GM19328 (cell line): ENCODE results near the gene SFMBT1.

Experiments
- ATAC-seq: cut with Tn5 transposase; IDR thresholded peaks from one replicate; pipeline ENCODE4 v1.9.1; 2021; ENCODE audit warnings: mild to moderate bottlenecking, moderate library complexity; ENCODE audit not compliant: unreplicated experiment

SFMBT1 gene

DNA sequence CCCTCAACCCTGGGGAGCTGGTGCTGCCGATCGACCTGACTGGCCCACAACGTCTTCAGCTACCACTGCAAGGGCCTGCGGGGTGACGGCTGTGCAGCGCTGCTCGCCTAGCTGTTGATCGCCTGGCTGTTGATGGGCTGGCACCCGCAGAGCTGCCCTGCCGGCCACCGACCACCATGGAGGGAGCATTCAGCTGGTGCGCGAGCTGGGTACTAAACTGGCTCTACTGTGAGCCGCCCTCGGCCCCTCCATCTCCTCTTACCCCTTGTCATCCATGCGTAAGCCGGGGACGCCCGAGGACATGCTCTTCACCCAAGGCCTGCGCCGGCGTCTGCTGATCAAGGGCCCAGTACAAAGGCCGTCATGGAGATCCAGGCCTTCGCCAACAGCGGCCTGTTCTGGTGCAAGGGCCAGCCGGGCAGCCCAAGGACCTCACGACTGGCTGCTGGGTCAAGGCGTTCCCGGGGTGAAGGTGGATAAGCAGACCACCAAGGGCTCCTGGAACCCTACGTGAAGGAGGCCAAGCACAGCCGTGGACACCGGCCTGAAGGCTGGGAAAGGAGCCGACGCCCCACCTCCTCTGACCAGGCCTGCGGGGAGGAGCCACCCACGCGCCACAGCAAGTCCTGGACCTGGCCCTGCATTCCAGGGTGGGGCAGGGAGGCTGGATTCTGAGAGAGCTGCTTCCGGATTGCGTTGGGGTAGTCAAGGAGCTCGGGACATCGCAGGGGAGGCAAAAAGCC is 46.9 kb downstream of the SFMBT1 start:
- ATAC-seq = no peak

DNA sequence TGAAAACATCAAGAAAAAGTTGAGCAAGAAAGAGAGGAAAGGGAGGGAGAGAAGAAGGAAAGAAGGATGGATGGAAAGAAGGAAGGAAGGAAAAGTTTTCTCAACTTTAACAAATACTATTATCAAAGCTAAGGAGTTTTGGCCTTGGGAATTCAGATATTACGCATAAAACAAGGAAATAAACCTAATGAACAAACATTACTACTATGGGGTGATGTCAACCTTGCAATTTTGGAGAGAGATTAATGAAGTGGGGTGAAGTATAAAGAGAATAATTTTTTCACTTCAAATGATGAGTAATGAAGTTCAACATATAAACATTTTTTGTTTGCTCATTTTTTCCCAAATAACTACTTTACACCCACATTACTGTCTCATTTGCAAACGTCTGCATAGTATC is 55.2 kb downstream of the SFMBT1 start:
- no peak for ATAC-seq

DNA sequence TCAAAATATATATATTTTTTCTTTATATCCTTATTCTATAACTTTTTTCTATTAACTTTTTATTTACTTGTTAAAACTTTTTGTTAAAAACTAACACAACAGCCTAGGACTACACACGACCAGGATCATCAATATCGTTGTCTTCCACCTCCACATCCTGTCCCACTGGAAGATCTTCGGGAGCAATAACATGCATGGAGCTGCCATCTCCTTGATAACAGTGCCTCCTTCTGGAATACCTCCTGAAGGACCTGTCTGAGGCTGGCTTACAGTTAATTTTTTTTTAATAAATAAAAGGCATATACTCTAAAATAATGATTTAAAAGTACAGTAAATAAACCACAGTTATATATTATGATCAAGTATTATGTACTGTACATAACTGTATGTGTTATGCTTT is 58.9 kb downstream of the SFMBT1 start:
- ATAC-seq = no peak

DNA sequence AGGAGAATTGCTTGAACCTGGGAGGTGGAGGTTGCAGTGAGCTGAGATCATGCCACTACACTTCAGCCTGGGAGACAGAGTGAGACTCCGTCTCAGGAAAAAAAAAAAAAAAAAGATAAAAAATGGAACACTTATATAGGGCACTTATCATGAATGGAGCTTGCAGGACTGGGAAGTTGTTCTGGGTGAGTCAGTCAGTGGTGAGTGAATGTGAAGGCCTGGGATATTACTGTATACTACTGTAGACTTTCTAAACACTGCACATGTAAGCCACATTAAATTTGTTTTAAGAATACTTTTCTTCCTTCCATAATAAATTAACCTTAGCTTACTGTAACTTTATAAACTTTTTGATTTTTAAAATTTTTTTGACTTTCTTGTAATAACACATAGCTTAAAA is 59.8 kb downstream of the SFMBT1 start:
- ATAC-seq = no peak

DNA sequence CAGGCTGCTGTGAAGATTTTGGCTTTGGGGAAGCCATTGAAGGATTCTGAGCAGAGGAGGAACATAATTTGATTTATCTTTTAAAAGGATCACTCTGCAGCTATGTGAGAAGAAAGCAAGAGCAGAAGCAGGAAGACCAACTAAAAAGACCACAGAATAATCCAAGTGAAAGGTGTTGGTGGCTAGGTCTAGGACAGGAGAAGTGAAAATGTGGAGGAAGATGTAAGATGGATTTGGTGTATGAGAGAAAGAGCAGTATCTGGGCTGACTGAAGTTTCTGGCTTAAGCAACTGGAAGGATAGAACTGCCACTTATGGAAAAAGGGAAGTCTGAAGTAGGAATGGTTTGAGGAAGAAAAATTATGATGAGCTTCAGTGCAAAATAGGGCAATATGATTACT is 62.0 kb downstream of the SFMBT1 start:
- ATAC-seq = peak; percentile 21

DNA sequence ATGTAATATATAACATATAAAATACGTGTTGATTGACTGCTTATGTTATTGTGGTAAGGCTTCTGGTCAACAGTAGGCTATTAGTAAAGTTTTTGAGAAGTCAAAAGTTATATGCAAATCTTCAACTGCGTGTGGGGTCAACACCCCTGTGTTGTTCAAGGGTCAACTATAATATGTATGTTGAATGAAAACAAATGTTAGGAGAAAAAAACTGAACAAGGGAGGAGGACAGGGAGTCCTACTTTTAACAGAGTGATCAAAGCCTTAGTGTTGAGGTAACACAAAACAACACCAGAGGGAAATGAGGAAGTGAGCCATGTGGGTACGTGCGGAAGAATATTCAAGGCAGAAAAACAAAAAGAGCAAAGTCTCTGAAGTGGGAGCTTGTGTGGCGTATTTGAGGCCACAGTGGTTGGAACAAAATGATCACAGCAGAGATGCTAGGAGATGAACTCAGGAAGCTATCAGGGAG is 62.5 kb downstream of the SFMBT1 start:
- peak; percentile 72 for ATAC-seq

DNA sequence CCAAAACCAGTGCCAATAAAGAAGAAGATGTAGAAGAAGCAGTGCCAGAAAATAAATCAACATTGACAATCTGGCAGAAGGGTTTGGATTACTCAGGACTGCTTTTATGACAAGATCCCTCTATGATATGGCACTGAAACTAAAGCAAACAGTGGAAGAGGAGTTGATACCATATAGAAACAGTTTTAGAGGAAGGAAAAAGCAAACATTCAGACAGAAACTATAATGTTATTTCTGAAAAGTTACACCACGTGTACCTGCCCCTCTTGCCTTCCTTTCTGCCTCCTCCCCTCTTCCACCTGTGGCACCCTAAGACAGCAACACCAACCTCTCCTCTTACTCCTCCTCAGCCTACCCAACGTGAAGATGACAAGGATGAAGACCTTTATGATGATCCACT is 63.0 kb downstream of the SFMBT1 start:
- ATAC-seq = no peak

DNA sequence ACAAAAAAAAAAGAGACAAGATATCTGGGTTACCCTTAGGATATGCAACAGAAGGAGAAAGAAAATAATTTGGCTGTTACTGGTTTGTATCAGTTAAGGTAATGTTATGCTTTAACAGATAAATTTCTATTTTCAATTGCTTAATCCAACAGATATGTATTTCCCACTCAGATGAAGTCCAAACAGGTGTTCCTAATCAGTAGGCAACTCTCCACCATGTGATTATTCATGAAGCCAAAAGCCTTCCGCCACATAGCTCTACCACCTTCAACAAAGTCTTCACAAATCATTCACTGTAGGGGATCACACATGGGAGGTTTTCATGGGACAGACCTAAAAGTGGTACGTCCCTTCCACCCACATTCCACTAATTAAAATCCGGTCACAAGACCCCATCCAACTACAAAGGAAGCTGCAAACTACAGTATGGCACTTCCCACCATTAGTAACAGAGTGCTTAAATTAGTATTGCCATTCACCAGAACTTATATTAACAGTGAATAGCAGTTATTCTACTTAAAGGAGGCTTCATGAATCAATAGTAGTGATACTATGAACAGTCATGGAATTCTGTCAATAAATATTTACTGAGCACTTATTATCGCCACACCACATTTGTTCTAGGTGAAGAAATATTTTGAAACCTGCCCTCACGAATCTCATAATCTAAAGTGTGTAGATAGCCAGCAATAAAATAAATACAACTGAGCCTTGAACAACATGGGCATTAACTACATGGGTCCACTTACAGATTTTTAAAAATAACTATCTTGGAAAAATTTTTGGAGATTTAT is 66.5 kb downstream of the SFMBT1 start:
- no peak for ATAC-seq

DNA sequence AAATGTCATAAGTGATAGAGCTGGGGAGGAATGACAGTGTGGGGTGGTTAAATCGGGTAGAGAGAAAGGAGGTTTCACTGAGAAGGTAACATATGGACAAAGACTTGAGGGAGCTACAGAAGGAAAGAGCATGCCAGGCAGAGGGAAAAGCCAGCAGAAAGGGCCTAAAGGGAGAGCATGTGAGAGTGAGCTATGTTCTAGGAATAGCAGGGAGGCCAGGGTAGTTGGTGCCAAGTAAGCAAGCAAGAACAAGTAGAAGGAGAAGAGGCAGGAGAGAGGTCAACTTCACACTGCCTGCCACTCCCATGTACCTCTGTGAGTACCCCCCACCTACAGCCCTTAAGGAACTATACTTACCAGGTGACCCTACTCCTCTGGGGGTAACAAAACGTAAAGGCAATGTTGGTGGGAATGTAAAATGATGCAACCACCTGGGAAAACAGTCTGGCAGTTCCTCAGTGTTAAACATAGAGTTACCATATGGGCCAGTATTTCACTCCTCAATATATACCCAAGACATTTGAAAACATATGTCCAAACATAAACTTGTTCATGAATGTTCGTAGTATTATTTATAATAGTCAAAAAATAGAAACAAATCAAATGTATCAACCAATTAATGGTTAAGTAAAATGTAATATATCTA is 67.6 kb downstream of the SFMBT1 start:
- no peak for ATAC-seq

DNA sequence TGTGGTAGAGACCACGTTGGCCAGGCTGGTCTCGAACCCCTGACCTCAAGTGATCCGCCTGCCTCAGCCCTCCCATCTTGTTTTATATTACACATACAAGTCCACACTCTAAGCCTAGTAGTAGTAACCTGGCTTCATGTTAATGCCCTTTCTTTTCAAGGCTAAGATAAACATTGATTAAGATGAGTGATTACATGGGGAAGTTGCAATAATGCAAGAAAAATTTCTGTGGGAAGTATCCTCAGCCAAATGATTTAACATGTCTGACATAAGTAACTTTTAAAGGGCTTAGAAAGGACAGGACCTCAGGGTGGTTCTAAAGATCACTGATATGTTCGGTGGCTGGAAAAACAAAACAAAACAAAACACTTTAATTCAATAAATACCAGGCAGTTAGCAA is 72.1 kb downstream of the SFMBT1 start:
- no peak for ATAC-seq

DNA sequence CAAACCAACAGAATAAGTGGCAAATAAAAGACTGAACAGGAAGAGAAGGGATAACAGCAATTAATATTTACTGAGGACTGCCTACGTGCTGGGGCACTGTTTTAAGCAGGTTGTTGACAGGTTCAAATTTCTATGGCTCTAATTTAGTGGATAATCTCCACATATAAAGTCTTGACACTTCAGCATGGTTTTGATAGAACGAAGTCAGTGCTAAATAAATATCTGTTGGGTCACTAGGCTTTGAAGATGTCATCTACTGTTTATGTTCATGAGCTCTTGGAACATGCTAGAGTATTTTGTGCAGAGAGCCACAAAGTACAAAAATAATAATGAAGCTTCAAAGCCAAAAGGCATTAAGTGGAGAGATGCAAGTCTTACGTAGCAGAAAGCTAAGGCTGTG is 74.0 kb downstream of the SFMBT1 start:
- no peak for ATAC-seq

DNA sequence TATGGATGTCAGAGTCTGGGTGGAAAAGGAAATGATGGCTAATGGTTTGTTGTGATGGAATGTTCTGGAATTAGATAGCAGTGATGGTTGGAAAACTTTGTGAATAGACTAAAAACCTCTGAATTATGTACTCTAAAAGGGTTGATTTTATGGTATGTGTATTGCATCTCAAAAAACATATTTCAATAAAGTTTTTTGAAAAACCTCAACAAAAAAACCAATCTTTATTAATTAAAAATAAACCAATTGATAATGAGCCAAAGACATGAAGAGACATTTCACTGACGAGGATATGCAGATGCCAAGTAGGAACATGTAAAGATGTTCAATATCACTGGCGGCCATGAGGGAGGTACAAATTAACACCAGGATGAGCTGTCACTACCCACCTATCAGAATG is 78.5 kb downstream of the SFMBT1 start:
- ATAC-seq = no peak

DNA sequence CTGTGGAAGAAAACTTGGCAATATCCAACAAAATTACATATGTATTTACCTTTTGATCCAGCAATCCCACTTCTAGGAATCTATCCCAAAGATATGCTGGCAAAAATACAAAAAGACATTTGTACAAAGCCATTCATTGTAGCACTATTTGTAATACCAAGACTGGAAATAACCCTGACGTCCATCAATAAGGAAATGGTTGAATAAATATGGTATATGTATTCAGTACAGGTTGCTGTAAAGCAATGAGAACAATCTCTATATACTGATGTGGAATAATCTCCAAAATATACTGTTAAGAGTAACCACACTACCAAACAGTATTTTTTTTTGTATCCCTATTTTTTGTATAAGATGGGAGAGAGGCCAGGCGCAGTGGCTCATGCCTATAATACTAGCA is 83.7 kb downstream of the SFMBT1 start:
- ATAC-seq = no peak

DNA sequence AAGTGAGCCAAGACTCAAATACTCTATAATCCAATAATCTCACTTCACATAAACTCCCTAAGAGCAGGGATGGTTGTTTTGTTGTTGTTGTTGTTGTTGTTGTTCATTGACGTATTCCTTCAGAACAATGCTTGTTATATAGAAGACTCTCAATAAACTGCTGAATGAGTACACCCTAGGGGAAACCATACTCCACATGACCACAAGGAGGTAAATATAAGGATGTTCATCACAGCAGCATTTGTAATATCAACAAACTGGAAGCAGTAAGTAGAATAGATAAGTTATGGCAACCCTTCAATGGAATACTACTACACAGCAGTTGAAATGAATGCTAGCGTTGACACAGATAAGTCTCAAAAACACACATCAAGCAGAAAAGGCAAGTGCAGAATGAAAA is 86.1 kb downstream of the SFMBT1 start:
- ATAC-seq = no peak

DNA sequence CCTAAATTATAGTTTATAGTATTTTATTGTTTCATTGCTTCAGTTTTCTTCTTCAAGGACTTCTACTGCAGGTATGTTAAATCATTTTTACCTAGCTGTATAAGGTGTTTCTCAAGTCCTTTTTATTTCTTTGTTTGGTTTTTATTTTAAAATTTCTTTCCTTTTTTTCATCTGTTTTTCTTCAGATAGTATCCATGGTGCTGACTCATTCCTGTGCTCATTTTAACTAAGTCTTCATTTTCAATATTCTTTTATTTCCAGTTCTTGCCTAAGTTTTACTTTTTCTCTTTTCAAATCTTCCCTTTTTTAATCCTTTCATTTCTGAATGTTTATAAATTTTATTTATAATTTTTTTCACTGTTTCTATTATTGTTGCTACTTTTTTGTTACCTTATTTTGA is 106.3 kb downstream of the SFMBT1 start:
- no peak for ATAC-seq

DNA sequence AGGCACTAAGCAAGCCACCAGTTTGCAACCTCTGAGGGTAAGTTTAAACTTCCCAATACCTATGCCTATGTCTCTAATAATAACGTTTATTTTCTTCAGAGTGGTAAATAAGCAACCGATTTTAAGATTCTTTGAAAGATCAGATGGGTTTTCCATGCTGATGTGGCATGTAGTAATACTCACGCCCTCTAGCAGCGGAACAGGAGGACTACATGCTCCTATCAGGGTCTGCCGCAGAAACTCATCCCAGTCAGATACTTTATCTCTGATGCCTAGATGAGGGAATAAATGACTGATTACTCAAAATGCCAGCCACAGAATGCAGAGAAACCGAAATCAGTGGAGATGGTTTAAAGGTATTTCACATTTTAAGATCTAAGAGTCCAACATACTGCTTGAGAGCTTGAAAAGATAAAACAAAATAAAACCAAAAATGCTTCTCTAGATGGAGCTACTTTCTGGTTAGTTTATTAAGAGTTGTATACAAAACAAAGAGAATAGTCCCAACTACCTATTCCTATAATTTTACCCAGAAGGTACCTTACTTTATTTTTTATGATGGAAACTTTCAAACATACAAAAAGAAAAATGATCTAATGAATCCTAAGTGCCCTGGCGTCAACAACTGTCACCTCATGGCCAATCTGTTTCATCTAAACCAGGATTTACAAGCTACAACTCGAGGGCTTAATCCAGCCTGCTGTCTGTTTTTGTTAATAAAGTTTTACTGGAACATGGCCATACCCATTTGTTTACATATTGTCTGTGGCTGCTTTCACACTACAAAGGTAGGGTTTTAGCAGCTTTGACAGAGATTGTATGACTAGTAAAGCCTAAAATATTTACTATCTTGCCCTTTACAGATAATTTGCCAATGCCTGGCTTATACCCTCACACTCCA is 111.0 kb downstream of the SFMBT1 start:
- no peak for ATAC-seq

DNA sequence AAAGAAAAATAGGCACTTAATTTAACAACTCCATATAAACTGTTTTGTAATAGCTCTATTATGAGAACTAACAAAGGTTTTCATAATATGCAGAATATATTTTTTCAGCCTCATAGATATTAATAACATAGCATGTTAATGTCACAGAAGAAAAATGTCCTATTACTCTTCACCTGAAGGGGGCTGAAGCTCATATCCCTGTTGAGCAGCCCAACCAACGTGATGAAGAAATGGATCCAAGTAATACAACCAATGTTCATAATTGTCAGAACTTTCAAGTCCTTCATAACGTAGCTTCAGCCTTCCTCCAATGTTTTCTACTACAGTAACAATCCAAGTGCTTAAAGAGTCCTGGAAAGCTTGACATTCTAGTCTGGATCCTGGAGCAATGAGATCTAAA is 114.0 kb downstream of the SFMBT1 start:
- no peak for ATAC-seq

DNA sequence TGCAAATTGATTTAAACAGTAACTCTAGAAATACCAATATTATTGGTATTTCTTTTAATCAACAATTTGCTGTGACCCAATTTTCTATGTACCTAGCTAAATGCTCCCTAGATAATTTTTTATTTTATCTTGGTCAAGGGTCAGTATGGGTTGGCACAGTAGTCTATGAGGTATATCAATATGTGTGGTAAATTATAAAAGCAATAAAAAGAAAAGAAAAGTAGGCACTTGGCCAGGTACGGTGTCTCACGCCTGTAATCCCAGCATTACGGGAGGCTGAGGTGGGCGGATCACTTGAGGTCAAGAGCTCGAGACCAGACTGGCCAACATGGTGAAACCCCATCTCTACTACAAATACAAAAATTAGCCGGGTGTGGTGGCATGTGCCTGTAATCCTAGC is 114.5 kb downstream of the SFMBT1 start:
- no peak for ATAC-seq

DNA sequence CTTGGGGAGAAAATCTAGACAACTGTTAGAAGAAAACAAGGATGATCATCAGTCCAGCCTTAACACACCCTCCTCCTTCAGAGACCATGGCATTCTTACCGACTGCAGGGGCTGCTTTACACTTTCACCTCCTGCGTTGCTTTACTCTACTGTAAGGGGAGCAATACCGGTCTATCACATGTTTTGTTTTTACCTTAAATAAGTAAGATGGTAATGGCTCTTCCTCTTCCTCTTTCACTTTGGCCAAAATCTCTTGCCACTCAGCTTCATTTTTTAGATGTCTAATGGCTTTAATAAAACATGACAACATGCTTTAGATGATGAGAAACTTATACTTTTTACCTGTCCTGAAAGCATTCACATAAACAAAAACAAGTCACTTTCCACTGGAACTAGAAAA is 115.1 kb downstream of the SFMBT1 start:
- no peak for ATAC-seq

DNA sequence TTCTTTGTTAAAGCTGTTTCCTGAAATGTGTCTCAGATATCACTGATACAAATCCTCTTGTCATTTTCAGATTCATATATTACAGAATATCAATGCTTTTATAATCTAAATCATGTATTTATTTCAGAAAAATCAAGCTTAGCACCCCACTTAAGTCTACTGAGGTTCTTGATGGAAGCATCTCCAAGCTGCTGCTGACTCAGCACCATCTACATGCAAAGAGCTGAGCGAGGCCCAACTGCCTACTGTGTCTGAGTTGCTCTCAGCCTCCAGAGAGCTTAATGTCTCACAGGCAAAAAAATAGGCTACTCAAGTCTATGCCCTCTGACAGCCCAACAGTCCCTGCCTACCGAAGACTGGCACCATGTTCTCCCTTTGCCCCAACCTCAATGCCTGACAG is 119.3 kb downstream of the SFMBT1 start:
- no peak for ATAC-seq
